HEK293T (cell line): ENCODE measurements around the gene CDC34.

Experiments
- FOXA1 ChIP-seq: fragments of 450-650 bp; IDR thresholded peaks from 2 replicates; pipeline ENCODE4 v1.6.1; 2016; ENCODE audit warnings: mild to moderate bottlenecking
- SP1 ChIP-seq: fragments of 450-650 bp; IDR thresholded peaks from 2 replicates; pipeline ENCODE4 v1.6.1; 2017

- TF ChIP-seq SP1: no peak
- TF ChIP-seq FOXA1: no peak
Observed at GRCh38 chr19:541699-542098, 10.1 kb downstream of the CDC34 start.
